HG03095 (cell line): ENCODE data around the gene SLC39A1.
"Not testable (repeated sequence)": the region's sequence is repeated elsewhere in the genome, so short reads cannot be mapped to it uniquely, and the experiment has no call there.

Experiments used
- ATAC-seq: cut with Tn5 transposase; IDR thresholded peaks from one replicate; pipeline ENCODE4 v1.9.1; 2021; ENCODE audit warnings: moderate library complexity; ENCODE audit not compliant: unreplicated experiment

The SLC39A1 gene

DNA sequence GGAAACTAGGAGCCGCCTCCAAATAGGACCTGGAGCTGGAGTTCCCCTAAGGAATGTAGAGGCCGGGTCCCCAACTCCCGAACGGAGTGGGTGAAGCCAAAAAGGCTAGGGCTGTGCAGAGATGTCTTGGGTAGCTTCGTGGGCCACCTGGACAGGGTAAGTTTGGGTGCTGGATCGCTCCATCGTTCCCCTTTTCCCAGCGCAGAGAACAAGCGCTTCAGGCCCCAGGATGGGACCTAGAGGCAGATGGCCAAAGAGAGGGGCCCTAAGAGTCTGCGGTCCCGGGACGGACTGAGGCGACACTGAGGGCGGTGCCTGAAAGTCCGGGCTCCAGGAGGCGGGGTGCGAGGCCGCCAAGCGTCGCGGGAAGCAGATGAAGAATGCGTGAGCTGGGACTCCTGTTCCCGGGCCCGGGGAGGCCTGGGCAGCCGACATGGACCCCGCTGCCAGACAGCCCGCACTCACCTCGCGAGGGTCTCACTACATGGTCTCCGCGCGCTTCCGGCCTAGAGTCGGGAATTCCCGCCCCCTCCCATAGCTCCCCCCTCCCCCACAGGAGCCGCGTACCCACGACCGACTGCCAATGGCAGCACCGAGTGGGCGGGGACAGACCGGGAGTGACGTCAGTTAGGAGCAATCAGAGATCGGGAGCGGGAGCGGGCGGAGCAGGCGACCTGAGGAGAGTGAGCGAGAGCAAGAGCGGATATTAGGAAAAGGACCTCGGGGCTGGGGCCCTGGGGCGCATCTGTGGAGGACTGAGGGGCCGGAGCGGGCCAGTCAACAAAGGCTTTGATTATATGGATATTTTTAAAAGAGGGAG, at the start of gene SLC39A1:
SLC39A1 (minus strand) TSS at position 508 of the 820 bp plus-strand sequence. CDS start 822 bp downstream, outside the sequence.
- peak; percentile 44 for ATAC-seq

DNA sequence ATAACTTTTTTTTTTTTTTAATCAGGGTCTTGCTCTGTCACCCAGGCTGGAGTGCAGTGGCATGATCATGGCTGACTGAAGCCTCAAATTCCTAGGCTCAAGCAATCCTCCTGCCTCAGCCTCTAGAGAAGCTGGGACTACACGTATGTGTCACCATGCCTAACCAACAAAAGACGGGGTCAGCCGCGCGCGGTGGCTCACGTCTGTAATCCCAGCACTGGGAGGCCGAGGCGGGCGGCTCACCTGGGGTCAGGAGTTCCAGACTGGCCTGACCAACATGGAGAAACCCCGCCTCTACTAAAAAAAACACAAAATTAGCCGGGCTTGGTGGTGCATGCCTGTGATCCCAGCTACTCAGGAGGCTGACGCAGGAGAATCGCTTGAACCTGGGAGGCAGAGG, 49.2 kb upstream of the SLC39A1 start:
- ATAC-seq, result not testable (repeated sequence)

GRCh38 chr1:154012129-154012528, 48.8 kb upstream of the SLC39A1 start:
- no peak for ATAC-seq

GRCh38 chr1:154006136-154006535, 42.8 kb upstream of the SLC39A1 start:
- ATAC-seq, result no peak

GRCh38 chr1:154000420-154000819, 37.1 kb upstream of the SLC39A1 start:
- no peak for ATAC-seq

- not testable (repeated sequence) for ATAC-seq
Observed at GRCh38 chr1:153996882-153997281, 33.5 kb upstream of the SLC39A1 start.

DNA sequence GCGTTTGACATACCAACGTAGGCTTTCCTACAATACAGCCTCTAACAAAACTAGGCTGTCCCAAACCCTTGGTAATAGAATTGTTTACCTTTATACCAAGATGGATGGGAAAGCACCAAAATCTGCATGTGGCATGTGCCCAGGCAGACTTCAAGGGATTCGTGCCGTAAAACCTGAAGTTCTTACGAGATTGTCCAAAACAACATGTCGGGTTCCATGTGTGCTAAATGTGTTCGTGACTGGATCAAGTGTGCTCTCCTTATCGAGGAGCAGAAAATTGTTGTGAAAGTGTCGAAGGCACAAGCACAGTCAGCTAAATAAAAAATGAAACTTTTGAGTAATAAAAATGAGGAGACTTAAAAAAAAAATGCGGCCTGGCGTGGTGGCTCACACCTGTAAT, 32.3 kb upstream of the SLC39A1 start:
- no peak for ATAC-seq

DNA sequence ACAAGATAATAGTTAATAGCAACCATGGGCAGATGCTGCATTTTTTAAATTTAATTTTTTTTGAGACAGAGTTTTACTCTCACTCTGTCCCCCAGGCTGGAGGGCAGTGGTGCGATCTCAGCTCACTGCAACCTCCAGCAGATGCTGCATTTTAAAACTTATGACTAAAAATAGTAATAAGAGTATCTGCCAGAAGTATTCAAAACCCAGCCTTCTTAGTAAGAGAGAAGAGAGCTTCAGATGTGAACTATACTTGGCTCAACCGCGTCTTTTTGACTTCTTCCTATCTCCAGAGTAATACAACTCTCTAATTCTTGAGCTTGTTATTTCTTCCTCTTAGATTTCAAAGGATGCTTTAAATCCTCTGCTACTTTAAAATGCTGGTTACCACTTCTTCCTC, 31.9 kb upstream of the SLC39A1 start:
- ATAC-seq, result no peak

- ATAC-seq, result no peak
Observed at GRCh38 chr1:153991806-153992205, 28.5 kb upstream of the SLC39A1 start.

- no peak for ATAC-seq
Observed at GRCh38 chr1:153991151-153991630, 27.9 kb upstream of the SLC39A1 start.

DNA sequence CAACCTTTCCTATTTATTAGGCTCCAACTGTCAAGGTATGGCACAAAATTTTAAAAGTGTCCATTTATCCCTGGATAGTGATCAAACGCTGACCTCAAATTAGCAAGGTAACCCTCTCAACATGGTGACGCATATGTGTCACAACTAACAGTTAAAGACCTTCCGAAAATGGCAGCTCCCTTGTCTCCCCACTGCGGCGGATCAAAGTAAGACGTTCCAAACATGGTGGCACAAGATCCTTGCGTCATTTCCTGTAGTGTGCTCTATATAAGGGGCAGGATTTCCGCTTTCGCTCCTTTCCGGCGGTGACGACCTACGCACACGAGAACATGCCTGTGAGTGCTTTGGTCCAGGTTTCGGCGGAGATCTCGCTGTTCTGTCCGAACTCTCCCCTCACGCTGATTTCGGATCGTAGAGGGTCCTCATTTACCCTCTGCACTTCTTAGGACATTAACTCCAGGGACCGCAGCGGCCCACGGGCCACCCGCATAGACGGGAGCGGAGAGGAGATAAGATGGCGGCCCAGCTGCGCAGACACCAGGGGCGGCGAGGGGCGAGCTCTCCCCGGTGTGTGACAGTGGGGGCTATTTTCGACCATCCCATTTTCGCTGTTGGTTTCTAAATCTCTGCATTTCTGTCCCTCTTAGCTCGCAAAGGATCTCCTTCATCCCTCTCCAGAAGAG, 27.3 kb upstream of the SLC39A1 start, which contains the start of gene RPS27:
RPS27 (plus strand) TSS at position 295 of the 683 bp plus-strand sequence; CDS start at position 330, 35 bp downstream.
- no peak for ATAC-seq

GRCh38 chr1:153987621-153988020, 24.3 kb upstream of the SLC39A1 start:
- ATAC-seq, result no peak

DNA sequence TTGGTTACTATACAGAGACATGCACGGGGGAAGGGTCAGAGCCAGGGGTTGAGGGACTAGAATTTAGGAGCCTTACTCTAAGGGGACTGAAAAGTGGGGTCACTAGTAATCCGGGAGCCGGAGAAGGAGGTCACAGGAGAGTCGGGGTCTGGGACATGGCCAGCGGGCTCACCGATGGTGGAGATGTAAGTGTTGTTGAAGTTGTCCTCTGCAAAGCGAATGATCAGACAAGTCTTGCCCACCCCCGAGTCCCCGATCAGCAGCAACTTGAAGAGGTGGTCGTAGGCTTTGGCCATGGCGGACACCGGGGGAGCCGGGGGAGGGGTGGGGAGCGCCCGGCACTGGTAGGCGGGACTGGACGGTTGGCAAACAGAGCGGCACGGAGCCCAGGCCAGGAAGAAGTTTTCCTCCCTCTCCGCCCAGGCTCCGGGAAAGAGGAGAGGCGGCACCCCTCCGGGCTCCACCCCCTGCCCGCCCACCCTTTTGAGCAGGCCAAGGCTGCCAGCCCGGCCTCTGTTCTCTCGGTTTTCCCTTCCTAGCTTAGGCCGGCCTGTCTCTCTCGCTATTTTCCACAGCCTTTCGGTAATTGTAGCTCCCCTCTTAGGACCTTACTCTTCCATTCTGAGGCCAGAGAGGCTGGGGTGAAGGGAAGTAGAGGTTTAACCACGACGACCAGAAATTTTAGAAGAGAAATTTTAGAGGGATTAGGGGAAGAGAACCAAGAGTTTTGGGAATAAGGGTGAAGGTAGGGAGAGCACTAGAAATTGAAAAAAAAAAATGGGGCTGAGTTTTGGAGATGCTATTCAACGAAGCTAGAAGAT, 22.8 kb upstream of the SLC39A1 start, which contains the start of gene RAB13:
RAB13 (minus strand) TSS at position 399 of the 821 bp plus-strand sequence; CDS start at position 296, 103 bp downstream.
- ATAC-seq, result no peak

DNA sequence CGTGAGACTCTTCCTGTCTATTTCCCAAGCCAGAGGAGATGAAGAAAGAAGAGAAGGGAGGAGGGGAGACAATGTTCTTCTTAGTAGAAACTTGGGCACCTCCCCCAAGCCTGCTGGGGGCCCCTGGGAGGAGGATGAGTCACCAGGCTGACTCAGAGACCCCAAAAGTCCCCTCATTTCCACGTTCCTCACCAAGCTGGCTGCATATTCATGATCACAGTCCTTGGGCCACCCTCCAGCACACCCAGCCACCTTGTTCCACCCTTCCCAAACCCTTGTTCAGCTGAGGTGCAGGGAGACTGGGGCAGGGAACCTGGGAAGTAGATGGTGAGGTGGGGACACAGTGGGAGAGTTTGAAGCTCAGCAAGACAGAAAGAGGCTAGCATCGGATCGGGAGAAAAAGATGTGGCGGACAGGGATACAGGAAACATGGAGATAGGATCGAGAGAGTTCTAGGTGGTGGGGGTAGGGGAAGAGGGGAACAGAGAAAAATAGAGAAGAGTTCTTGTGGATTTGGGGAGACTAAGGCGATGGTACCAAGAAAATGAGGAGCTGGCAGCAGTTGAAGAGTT, 22.1 kb upstream of the SLC39A1 start:
- ATAC-seq, result no peak

- ATAC-seq, result no peak
Observed at GRCh38 chr1:153984123-153984894, 21.0 kb upstream of the SLC39A1 start.

GRCh38 chr1:153981735-153982134, 18.4 kb upstream of the SLC39A1 start:
- not testable (repeated sequence) for ATAC-seq

GRCh38 chr1:153979091-153979490, 15.8 kb upstream of the SLC39A1 start:
- not testable (repeated sequence) for ATAC-seq

DNA sequence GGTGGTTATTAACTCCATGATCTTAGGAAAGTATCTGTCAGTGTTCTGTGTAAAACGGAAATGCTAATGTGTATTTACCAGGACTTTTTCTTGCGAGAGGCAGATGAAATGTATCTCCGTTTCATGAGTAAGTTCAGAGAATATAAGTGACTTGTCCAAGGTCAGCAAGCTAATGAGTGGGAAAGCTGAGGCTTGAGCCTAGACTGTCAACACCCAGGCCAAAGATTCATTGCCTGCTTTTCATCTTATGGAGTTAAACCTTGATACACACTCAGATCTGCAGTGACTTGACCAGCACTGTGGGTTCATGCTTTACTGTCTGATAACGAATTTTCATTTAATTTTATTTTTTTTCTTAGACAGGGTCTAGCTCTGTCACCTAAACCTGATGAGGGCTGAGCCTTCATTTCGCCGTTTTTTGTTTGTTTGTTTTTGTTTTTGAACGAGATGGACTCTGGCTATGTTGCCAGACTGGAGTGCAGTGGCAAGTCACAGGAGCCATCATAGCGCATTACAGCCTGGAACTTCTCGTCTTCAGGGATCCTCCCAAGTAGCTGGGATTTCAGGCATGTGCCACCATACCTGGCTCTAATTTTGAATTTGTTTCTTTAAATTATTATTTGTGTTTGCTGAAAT, 15.1 kb upstream of the SLC39A1 start:
- no peak for ATAC-seq
